Thyroid gland (tissue), 4 donors: ENCODE measurements around the gene NIPBL.

Source experiments
- POLR2A ChIP-seq, 2 donors: fragments of 450-650 bp; IDR thresholded peaks; one replicate each; pipeline ENCODE4 v1.6.1; 2017; ENCODE audit warnings: antibody characterized with exemption in 2 of 2, mild to moderate bottlenecking in 2 of 2, moderate library complexity in 1 of 2
- TF ChIP-seq, protein P1 (sequence below), 6 experiments: fragments of 200-600 bp in 3 of 6; fragments of 450-650 bp in 3 of 6; sonication (generic) in 3 of 6; IDR thresholded peaks; one replicate each; pipeline ENCODE4 v1.5.1; 2016 to 2019; ENCODE audit warnings: antibody characterized with exemption in 6 of 6, mild to moderate bottlenecking in 2 of 6, inconsistent platforms in 1 of 6, moderate library complexity in 1 of 6

DNA sequence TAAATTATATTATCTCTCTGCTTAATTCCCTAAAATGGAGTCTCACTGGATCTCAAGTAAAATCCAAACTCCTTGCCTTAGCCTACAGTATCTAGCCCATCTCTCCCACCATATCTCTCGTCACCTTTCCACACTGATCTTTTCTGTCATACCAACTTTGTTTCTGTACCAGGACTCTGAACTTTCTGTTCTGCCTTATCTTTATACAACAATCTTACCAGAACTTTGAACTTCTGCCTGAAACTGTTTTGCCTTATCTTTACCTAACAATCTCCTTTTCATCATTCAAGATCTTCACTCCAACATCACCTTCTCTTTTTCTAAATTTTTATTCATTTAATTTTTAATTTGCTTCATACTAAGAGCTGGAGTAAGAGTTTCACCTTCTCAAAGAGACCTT, 233.6 kb downstream of the NIPBL start:
- TF ChIP-seq POLR2A (IDR thresholded peaks at IDR 0.05) = no peak
- TF ChIP-seq, protein P1, sequence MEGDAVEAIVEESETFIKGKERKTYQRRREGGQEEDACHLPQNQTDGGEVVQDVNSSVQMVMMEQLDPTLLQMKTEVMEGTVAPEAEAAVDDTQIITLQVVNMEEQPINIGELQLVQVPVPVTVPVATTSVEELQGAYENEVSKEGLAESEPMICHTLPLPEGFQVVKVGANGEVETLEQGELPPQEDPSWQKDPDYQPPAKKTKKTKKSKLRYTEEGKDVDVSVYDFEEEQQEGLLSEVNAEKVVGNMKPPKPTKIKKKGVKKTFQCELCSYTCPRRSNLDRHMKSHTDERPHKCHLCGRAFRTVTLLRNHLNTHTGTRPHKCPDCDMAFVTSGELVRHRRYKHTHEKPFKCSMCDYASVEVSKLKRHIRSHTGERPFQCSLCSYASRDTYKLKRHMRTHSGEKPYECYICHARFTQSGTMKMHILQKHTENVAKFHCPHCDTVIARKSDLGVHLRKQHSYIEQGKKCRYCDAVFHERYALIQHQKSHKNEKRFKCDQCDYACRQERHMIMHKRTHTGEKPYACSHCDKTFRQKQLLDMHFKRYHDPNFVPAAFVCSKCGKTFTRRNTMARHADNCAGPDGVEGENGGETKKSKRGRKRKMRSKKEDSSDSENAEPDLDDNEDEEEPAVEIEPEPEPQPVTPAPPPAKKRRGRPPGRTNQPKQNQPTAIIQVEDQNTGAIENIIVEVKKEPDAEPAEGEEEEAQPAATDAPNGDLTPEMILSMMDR (IDR thresholded peaks at IDR 0.05) = no peak
